Measurements from ENCODE around the gene HMCN1.

GRCh38 chr1:185742403-185742802 lies 8.2 kb downstream of the HMCN1 start:
- TF ChIP-seq CTCF (conservative IDR thresholded peaks at IDR 0.05) (no peak), EZH2 (IDR thresholded peaks at IDR 0.05; ENCODE audit: low read depth) (no peak)
